NT2/D1 (cell line): Measurements from ENCODE around the gene ARPP21.

ENCODE experiments used
- DNase-seq: peaks from one replicate; pipeline ENCODE4 v3.0.0-alpha.2; 2011; ENCODE audit warnings: low read depth, low spot score
- H3K27me3 ChIP-seq: 2 replicates; pipeline ENCODE4 v1.6.0; 2011; ENCODE audit warnings: mild to moderate bottlenecking; ENCODE audit not compliant: insufficient read length, insufficient read depth
- H3K36me3 ChIP-seq: 2 replicates; pipeline ENCODE4 v1.6.1; 2011; ENCODE audit warnings: mild to moderate bottlenecking, low read length, mixed read lengths; ENCODE audit not compliant: insufficient read depth, insufficient read length
- H3K4me1 ChIP-seq: 2 replicates; pipeline ENCODE4 v1.5.1; 2011; ENCODE audit not compliant: insufficient read depth, insufficient read length
- H3K4me3 ChIP-seq: 2 replicates; pipeline ENCODE4 v1.5.1; 2011; ENCODE audit warnings: low read depth; ENCODE audit not compliant: insufficient read length
- H3K9ac ChIP-seq: 2 replicates; pipeline ENCODE4 v1.6.0; 2011; ENCODE audit warnings: low read depth; ENCODE audit not compliant: insufficient read length
- H3K9me3 ChIP-seq: 2 replicates; pipeline ENCODE4 v1.5.1; 2011; ENCODE audit warnings: mild to moderate bottlenecking, low read length; ENCODE audit not compliant: insufficient read depth
- SUZ12 ChIP-seq: IDR thresholded peaks from 2 replicates; pipeline ENCODE4 v1.6.1; 2011; ENCODE audit not compliant: insufficient read length, insufficient read depth; ENCODE audit errors: extremely low read depth
- YY1 ChIP-seq: IDR thresholded peaks from 2 replicates; pipeline ENCODE4 v1.6.1; 2011; ENCODE audit not compliant: insufficient read length, insufficient read depth
- ZNF274 ChIP-seq: IDR thresholded peaks from 2 replicates; pipeline ENCODE4 v1.6.1; 2011; ENCODE audit warnings: mild to moderate bottlenecking, low read depth, low read length

The ARPP21 gene

DNA sequence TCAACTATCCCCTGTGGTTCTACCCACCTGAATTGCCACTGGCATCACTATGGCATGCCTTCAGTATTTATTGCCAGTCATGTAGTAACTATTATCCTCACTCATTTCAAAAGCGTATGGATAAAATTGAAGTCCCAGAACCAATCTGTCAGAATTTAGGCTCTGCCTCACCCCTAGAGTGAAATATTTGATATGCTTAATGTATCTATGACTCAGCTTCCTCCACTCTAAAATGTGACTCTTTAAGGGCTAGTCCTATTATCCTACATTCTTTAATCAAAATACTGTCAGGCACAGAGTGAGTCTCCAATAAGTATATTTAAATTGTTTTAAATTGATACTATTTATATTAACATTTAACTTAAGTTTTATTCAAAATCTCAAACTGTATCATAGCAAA is 27.6 kb downstream of the ARPP21 start:
- Histone ChIP-seq H3K9me3 (no peaks in the 10 kb centered on the region), H3K36me3 (no peaks in the 10 kb centered on the region), H3K9ac (no peak overlapping the region), H3K27me3 (no peaks in the 10 kb centered on the region), H3K4me1 (no peaks in the 10 kb centered on the region), H3K4me3 (no peak overlapping the region)
- DNase-seq = no peak
- no peak for TF ChIP-seq ZNF274
- TF ChIP-seq YY1 = no peak
- TF ChIP-seq SUZ12 = no peak

DNA sequence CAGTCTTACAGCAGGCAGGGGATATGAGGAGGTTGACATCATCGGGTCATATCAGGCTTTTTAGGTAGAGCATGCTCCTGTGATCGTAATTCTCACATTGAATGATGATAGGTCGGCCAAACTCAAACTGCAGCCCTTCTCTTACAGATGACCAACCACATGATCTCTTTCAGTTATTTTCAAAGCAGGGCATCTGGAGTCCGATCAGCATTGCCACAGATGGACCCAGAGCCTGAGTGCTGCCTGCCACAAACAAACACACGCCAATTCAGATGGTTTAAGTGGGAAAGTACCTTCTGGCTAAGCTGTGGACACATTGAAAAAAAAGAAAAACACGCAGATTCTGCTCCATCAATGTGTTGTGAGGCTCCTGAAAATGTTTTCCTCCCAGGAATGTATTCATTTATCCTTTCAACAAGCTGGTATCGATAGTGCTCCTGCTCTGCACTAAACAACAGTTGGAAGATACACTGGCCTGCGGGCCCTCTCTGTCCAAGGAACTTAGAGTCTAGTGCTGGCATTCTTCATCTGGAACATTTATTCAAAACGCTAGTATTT is 31.2 kb downstream of the ARPP21 start:
- no peaks in the 10 kb centered on the region for H3K36me3 ChIP-seq
- no peak for DNase-seq
- no peak overlapping the region for H3K9ac ChIP-seq
- H3K4me3 ChIP-seq = no peak overlapping the region
- TF ChIP-seq ZNF274 (no peak), SUZ12 (no peak), YY1 (no peak)
- H3K9me3 ChIP-seq = no peaks in the 10 kb centered on the region
- H3K27me3 ChIP-seq = no peaks in the 10 kb centered on the region
- H3K4me1 ChIP-seq = no peaks in the 10 kb centered on the region

DNA sequence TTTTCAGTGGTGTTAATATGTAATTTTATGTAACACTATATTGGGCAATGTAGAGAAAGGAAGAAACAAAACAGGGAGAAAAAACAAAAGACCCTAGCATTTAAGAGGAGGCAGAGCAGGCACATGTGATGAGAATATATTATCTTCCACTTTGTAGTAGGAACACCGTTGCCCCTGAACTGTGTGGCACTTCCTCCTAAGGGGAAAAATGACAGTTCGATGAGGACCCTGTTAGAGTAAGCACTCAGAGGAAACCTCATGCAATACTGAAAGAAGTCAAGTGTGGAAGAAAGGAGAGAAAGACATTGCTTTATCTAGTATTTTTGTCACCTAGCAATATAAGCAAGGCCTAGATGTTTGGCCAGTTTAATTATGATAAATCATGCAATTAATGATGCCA is 32.2 kb downstream of the ARPP21 start:
- H3K9me3 ChIP-seq = no peaks in the 10 kb centered on the region
- no peak for DNase-seq
- no peaks in the 10 kb centered on the region for H3K36me3 ChIP-seq
- no peak overlapping the region for H3K9ac ChIP-seq
- TF ChIP-seq SUZ12 (no peak), ZNF274 (no peak), YY1 (no peak)
- no peak overlapping the region for H3K4me3 ChIP-seq
- no peaks in the 10 kb centered on the region for H3K4me1 ChIP-seq
- H3K27me3 ChIP-seq = no peaks in the 10 kb centered on the region

DNA sequence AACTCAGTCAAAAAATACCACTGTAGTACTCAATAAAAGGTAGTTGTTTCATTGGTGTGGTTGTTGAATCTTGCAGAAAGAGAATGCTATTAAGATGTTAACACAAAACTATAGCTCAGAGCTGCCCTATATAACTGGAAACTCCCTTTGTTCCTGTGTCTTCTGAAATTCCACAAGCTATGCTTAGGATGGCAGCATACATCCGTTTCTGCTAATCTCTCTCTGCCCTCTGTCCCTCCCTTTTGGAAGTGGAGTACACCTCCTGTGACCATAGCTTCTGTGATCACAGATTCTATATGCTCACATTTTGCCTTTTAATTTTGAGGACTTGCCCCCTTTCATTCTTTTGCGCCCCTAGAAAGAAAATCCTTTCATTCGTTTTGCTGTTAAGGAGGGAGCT is 33.7 kb downstream of the ARPP21 start:
- DNase-seq = no peak
- H3K4me1 ChIP-seq = no peaks in the 10 kb centered on the region
- H3K36me3 ChIP-seq = no peaks in the 10 kb centered on the region
- H3K4me3 ChIP-seq = no peak overlapping the region
- TF ChIP-seq ZNF274 (no peak), YY1 (no peak), SUZ12 (no peak)
- H3K9me3 ChIP-seq = no peaks in the 10 kb centered on the region
- H3K27me3 ChIP-seq = no peaks in the 10 kb centered on the region
- H3K9ac ChIP-seq = no peak overlapping the region

DNA sequence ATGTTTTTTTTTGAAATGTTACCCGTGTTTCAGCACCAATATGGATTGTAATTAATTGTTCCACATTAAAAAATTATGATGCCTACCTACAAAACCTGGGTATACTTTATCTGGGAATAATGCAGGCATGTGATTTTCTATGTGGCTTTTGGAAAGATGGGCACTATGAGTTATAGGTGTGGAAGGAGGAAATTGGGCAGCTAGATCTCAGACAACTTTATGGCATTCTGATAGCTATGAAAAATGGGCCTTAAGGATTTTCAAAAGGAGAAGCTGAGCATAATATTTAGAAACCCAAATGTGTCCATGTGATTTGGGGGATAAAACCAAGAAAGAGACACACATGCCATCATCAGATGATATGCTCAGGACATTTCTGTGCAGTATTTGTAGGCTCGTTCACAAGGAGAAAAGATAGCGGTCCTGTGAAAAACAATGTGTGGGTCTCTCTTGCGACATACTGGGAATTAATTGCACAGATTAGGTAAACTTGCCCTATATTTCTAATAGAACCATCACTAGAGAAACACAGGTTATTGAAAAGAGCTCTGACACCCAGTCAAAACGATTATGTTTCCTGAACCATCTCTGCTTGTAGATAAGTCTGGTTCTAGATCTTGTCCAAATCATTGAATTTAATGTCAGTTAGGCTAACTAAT is 35.3 kb downstream of the ARPP21 start:
- no peak for TF ChIP-seq ZNF274
- no peak for TF ChIP-seq SUZ12
- no peak for TF ChIP-seq YY1
- Histone ChIP-seq H3K4me3 (no peak overlapping the region), H3K36me3 (no peaks in the 10 kb centered on the region), H3K9ac (no peak overlapping the region), H3K27me3 (no peaks in the 10 kb centered on the region), H3K4me1 (no peaks in the 10 kb centered on the region), H3K9me3 (no peaks in the 10 kb centered on the region)
- no peak for DNase-seq

DNA sequence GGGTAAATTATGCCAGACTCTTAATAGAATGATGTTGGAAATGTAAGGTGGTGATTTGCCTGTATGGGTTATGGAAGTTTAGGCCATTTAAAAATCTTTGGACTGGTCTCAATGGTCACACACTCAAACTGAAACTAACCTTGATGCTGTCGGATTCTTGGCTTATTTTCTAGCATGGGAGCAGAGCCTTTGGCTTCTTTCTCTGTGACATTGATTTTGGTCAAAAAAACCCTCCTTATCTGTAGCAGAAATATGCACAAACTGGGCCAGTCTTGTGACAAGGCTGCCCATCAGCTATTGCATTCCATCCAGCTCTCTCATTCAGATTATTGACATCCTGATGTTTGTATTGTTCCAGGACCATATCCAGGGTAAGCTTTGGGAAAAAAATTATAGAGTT is 35.9 kb downstream of the ARPP21 start:
- Histone ChIP-seq H3K4me3 (no peak overlapping the region), H3K36me3 (no peaks in the 10 kb centered on the region), H3K9me3 (no peaks in the 10 kb centered on the region), H3K4me1 (no peaks in the 10 kb centered on the region), H3K27me3 (no peaks in the 10 kb centered on the region), H3K9ac (no peak overlapping the region)
- TF ChIP-seq YY1 = no peak
- no peak for TF ChIP-seq ZNF274
- TF ChIP-seq SUZ12 = no peak
- DNase-seq = no peak

DNA sequence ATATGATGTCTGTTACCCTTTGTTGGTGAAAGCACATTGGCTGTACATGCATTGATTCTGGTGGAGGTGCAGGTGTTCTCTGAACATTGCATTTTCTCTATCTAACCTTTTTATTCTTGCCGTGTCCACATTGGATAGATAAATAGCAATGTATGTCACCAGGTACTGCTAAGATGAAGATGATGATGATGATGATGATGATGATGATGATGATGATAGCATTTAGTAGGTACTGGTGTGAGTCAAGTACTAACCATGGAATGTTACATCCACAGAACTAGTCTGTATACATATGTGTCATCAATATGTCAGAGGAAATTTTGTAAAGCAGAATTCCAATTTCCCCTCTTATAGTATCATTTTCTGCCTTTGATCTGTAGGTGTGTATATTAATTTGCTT is 36.3 kb downstream of the ARPP21 start:
- no peaks in the 10 kb centered on the region for H3K4me1 ChIP-seq
- H3K9me3 ChIP-seq = no peaks in the 10 kb centered on the region
- no peaks in the 10 kb centered on the region for H3K27me3 ChIP-seq
- DNase-seq = no peak
- H3K36me3 ChIP-seq = no peaks in the 10 kb centered on the region
- H3K4me3 ChIP-seq = no peak overlapping the region
- no peak overlapping the region for H3K9ac ChIP-seq
- TF ChIP-seq ZNF274 (no peak), YY1 (no peak), SUZ12 (no peak)

DNA sequence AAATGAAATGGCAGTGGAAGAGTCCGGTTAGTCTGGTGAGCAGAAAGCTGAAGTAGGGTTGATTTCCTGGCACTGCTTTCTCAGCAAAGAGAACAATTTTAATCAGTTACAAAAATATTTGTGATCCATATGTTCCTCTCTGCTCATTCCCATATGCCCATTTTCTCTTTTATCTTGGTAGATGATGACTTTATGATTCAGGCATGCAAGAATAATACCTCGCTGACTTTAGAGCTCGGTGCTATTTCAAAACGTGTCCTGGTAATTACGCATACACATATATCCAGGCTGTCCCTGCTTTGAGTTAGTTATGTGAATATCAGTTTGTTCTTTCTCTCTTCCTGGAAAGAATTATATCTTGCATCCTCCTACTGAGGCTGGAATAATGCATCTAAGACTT is 38.5 kb downstream of the ARPP21 start:
- Histone ChIP-seq H3K36me3 (no peaks in the 10 kb centered on the region), H3K4me1 (no peaks in the 10 kb centered on the region), H3K9ac (no peak overlapping the region), H3K27me3 (no peaks in the 10 kb centered on the region), H3K4me3 (no peak overlapping the region), H3K9me3 (no peaks in the 10 kb centered on the region)
- no peak for DNase-seq
- no peak for TF ChIP-seq YY1
- TF ChIP-seq SUZ12 = no peak
- TF ChIP-seq ZNF274 = no peak
